Choroid plexus epithelial cell (primary cell): ENCODE data around the gene COL26A1.

ENCODE experiments used
- DNase-seq: peaks from one replicate; pipeline ENCODE4 v3.0.0-alpha.2; 2010; ENCODE audit warnings: low read depth
- H3K4me3 ChIP-seq: 2 replicates; pipeline ENCODE4 v1.5.1; 2011; ENCODE audit warnings: low read depth, mild to moderate bottlenecking, control low read depth, low read length, moderate library complexity
- CTCF ChIP-seq: conservative IDR thresholded peaks from 2 replicates; pipeline ENCODE4 v1.5.1; 2011; ENCODE audit warnings: low read depth, mild to moderate bottlenecking, control low read depth, inconsistent platforms, low read length, moderate library complexity

COL26A1 gene

GRCh38 chr7:101441890-101442289 lies 79.2 kb downstream of the COL26A1 start:
- H3K4me3 ChIP-seq = no peak overlapping the region
- DNase-seq = no peak
- no peak for TF ChIP-seq CTCF

GRCh38 chr7:101442426-101443070 lies 79.9 kb downstream of the COL26A1 start:
- no peak overlapping the region for H3K4me3 ChIP-seq
- no peak for DNase-seq

GRCh38 chr7:101450064-101450463 lies 87.4 kb downstream of the COL26A1 start:
- no peak for DNase-seq
- no peak overlapping the region for H3K4me3 ChIP-seq
- TF ChIP-seq CTCF = no peak

More at GRCh38 chr7:101442426-101443070, 79.9 kb downstream of the COL26A1 start:
- TF ChIP-seq CTCF = no peak

- no peak for TF ChIP-seq CTCF
- no peak overlapping the region for H3K4me3 ChIP-seq
- DNase-seq = no peak
Measured at GRCh38 chr7:101453617-101454016, 90.9 kb downstream of the COL26A1 start.

- no peak for TF ChIP-seq CTCF
- no peak for DNase-seq
- H3K4me3 ChIP-seq = no peak overlapping the region
Measured at GRCh38 chr7:101457001-101457750, 94.5 kb downstream of the COL26A1 start.

GRCh38 chr7:101465131-101465530 lies 102.5 kb downstream of the COL26A1 start:
- no peak overlapping the region for H3K4me3 ChIP-seq
- no peak for TF ChIP-seq CTCF
- no peak for DNase-seq
